ENCODE results near the gene CDYL2.

- TF ChIP-seq POLR2AphosphoS5 (IDR thresholded peaks at IDR 0.05; ENCODE audit: low read depth, low read length) (no peak), TAF1 (IDR thresholded peaks at IDR 0.05; ENCODE audit: borderline replicate concordance, insufficient read depth, low read length) (no peak), REST (IDR thresholded peaks at IDR 0.05; ENCODE audit: insufficient read depth in 1 of 2, low read depth in 2 of 2, low read length in 2 of 2) (no peak), SIN3A (IDR thresholded peaks at IDR 0.05; ENCODE audit: borderline replicate concordance, insufficient read depth, low read length) (no peak)
These were observed 228.0 kb downstream of the CDYL2 start for GRCh38 chr16:80576343-80576912.
